Activated naive CD4-positive, alpha-beta T cell treated with anti-CD3 and anti-CD28 coated beads for 36 hours (primary cell): ENCODE measurements around the gene MSMO1. TPM values are rescaled to one million over a fixed set of nuclear protein-coding genes. Genes with fewer than 3 reads are reported as not detected.
"Not testable (repeated sequence)": the region's sequence is repeated elsewhere in the genome, so short reads cannot be mapped to it uniquely, and the experiment has no call there.

ENCODE experiments used
- CTCF ChIA-PET: fragments of 350-600 bp; sonication (Branson Sonifier 250); formaldehyde crosslinking; loops from one replicate; lab custom pipeline; 2021; ENCODE audit warnings: antibody characterized with exemption; lab: Charles Lee
- DNase-seq: peaks from one replicate; pipeline ENCODE4 v3.0.0-alpha.2; 2020
- H3K27ac Mint-ChIP-seq: one replicate; pipeline ENCODE4 v1.8.0; 2021; ENCODE audit warnings: mild to moderate bottlenecking, mixed read lengths
- H3K27me3 Mint-ChIP-seq: one replicate; pipeline ENCODE4 v1.8.0; 2021; ENCODE audit warnings: low read depth, mixed read lengths
- H3K36me3 Mint-ChIP-seq: one replicate; pipeline ENCODE4 v1.8.0; 2021; ENCODE audit warnings: low read depth, mixed read lengths
- H3K4me1 Mint-ChIP-seq: one replicate; pipeline ENCODE4 v1.8.0; 2021; ENCODE audit warnings: low read depth, mixed read lengths
- H3K4me3 Mint-ChIP-seq: one replicate; pipeline ENCODE4 v1.8.0; 2021; ENCODE audit warnings: mild to moderate bottlenecking, moderate library complexity, mixed read lengths
- H3K9me3 Mint-ChIP-seq: one replicate; pipeline ENCODE4 v1.8.0; 2021; ENCODE audit warnings: mixed read lengths
- intact Hi-C: fragments of 100-400 bp; cut with micrococcal nuclease; formaldehyde crosslinking; loops from one replicate; pipeline ENCODE4 v1.15.1; 2023
- total RNA-seq, 2 experiments: library from RNA; stranded (reverse); gene quantifications; one replicate each; pipeline ENCODE4 v1.2.3, GENCODE V29; 2021

Gene MSMO1
- total RNA-seq: 10 to 100 TPM; 61.2 to 72.1 TPM

GRCh38 chr4:165327211-165328100 is at the start of gene MSMO1:
TSS of gene MSMO1 (plus strand) at chr4:165327669. CDS start at chr4:165333371, 5,702 bp downstream.
- Mint-ChIP-seq H3K36me3 (peaks cover 24% of the 10 kb centered on the region), H3K27ac (no peak within 1 kb of the TSS), H3K9me3 (no peaks in the 10 kb centered on the region), H3K27me3 (no peaks in the 10 kb centered on the region), H3K4me1 (peaks cover 42% of the 10 kb centered on the region), H3K4me3 (no peak within 1 kb of the TSS)
- DNase-seq: peak; percentile 99
- CTCF ChIA-PET: interaction anchor here (2.1 kb wide), 1 partner anchor 197 kb away, joined by 5 read pairs; no protein-coding TSS in a partner anchor
- intact Hi-C loops: loop anchor here (1.0 to 5.0 kb wide), 10 partner anchors 25 to 1833 kb away; partner anchors contain the start of genes TMA16 and TMEM192

- H3K27ac Mint-ChIP-seq, intact Hi-C loops, CTCF ChIA-PET: not testable (repeated sequence)
Observed at GRCh38 chr4:165279531-165279930, 47.9 kb upstream of the MSMO1 start.

GRCh38 chr4:165284697-165285096 is 42.8 kb upstream of the MSMO1 start:
- H3K27me3 Mint-ChIP-seq, H3K4me3 Mint-ChIP-seq, H3K27ac Mint-ChIP-seq, CTCF ChIA-PET, intact Hi-C loops, DNase-seq, H3K9me3 Mint-ChIP-seq: not testable (repeated sequence)
- H3K4me1 Mint-ChIP-seq: peaks cover 38% of the 10 kb centered on the region
- H3K36me3 Mint-ChIP-seq: peaks cover 29% of the 10 kb centered on the region

More at GRCh38 chr4:165279531-165279930, 47.9 kb upstream of the MSMO1 start:
- not testable (repeated sequence) for H3K4me3 Mint-ChIP-seq, DNase-seq, H3K27me3 Mint-ChIP-seq, H3K9me3 Mint-ChIP-seq, H3K4me1 Mint-ChIP-seq
- H3K36me3 Mint-ChIP-seq: peaks cover 32% of the 10 kb centered on the region

GRCh38 chr4:165286619-165287340 is 40.7 kb upstream of the MSMO1 start:
- CTCF ChIA-PET, H3K9me3 Mint-ChIP-seq, DNase-seq, intact Hi-C loops, H3K27me3 Mint-ChIP-seq, H3K4me3 Mint-ChIP-seq: not testable (repeated sequence)
- Mint-ChIP-seq H3K27ac (peak overlapping the region; percentile 74), H3K36me3 (peaks cover 28% of the 10 kb centered on the region), H3K4me1 (peaks cover 38% of the 10 kb centered on the region)

- H3K4me3 Mint-ChIP-seq: no peak overlapping the region
- H3K4me1 Mint-ChIP-seq: peaks cover 38% of the 10 kb centered on the region
- no peak overlapping the region for H3K27ac Mint-ChIP-seq
- no peak for DNase-seq
- no peaks in the 10 kb centered on the region for H3K9me3 Mint-ChIP-seq
- intact Hi-C loops: no loop called here
- CTCF ChIA-PET: interaction anchor here (1.0 kb wide), 1 partner anchor 26 kb away, joined by 3 read pairs; no protein-coding TSS in a partner anchor
- peaks cover 19% of the 10 kb centered on the region for H3K36me3 Mint-ChIP-seq
- no peaks in the 10 kb centered on the region for H3K27me3 Mint-ChIP-seq
Observed at GRCh38 chr4:165288226-165288625, 39.2 kb upstream of the MSMO1 start.

- CTCF ChIA-PET: interaction anchor here (1.0 kb wide), 1 partner anchor 139 kb away, joined by 4 read pairs; no protein-coding TSS in a partner anchor
- Mint-ChIP-seq H3K4me1 (peaks cover 38% of the 10 kb centered on the region), H3K9me3 (no peaks in the 10 kb centered on the region), H3K27me3 (no peaks in the 10 kb centered on the region), H3K36me3 (peaks cover 17% of the 10 kb centered on the region), H3K27ac (no peak overlapping the region), H3K4me3 (no peak overlapping the region)
- intact Hi-C loops: no loop called here
- no peak for DNase-seq
Observed at GRCh38 chr4:165288639-165289422, 38.6 kb upstream of the MSMO1 start.

- H3K27ac Mint-ChIP-seq: no peak overlapping the region
Observed at GRCh38 chr4:165289423-165289785, 38.1 kb upstream of the MSMO1 start.

GRCh38 chr4:165293061-165293460 is 34.4 kb upstream of the MSMO1 start:
- peaks cover 16% of the 10 kb centered on the region for H3K36me3 Mint-ChIP-seq
- CTCF ChIA-PET: no interaction called here
- intact Hi-C loops: loop anchor here (5.0 kb wide), 1 partner anchor 34 kb away; the partner anchor contains the start of gene MSMO1
- no peak overlapping the region for H3K4me3 Mint-ChIP-seq
- H3K27me3 Mint-ChIP-seq: no peaks in the 10 kb centered on the region
- DNase-seq: no peak
- no peak overlapping the region for H3K27ac Mint-ChIP-seq
- H3K9me3 Mint-ChIP-seq: no peaks in the 10 kb centered on the region
- peaks cover 30% of the 10 kb centered on the region for H3K4me1 Mint-ChIP-seq

More at GRCh38 chr4:165289423-165289785, 38.1 kb upstream of the MSMO1 start:
- Mint-ChIP-seq H3K9me3 (no peaks in the 10 kb centered on the region), H3K27me3 (no peaks in the 10 kb centered on the region), H3K4me1 (peaks cover 42% of the 10 kb centered on the region), H3K36me3 (peaks cover 14% of the 10 kb centered on the region), H3K4me3 (no peak overlapping the region)
- CTCF ChIA-PET: interaction anchor here (0.6 to 1.0 kb wide), 2 partner anchors 35 to 140 kb away, joined by 3 to 4 read pairs; no protein-coding TSS in a partner anchor
- no peak for DNase-seq
- intact Hi-C loops: no loop called here

GRCh38 chr4:165293927-165294649 is 33.4 kb upstream of the MSMO1 start:
- peak overlapping the region; percentile 54 for H3K27ac Mint-ChIP-seq
- H3K27me3 Mint-ChIP-seq: no peaks in the 10 kb centered on the region
- DNase-seq: no peak
- peaks cover 18% of the 10 kb centered on the region for H3K36me3 Mint-ChIP-seq
- CTCF ChIA-PET: no interaction called here
- no peaks in the 10 kb centered on the region for H3K9me3 Mint-ChIP-seq
- intact Hi-C loops: loop anchor here (2.0 to 5.0 kb wide), 2 partner anchors 33 to 85 kb away; partner anchors contain the start of gene MSMO1
- H3K4me3 Mint-ChIP-seq: no peak overlapping the region
- peaks cover 21% of the 10 kb centered on the region for H3K4me1 Mint-ChIP-seq

GRCh38 chr4:165294907-165295306 is 32.6 kb upstream of the MSMO1 start:
- Mint-ChIP-seq H3K27me3 (no peaks in the 10 kb centered on the region), H3K36me3 (peaks cover 24% of the 10 kb centered on the region), H3K9me3 (no peaks in the 10 kb centered on the region), H3K4me1 (peaks cover 17% of the 10 kb centered on the region), H3K27ac (peak overlapping the region; percentile 54), H3K4me3 (peak overlapping the region; percentile 22)
- intact Hi-C loops: loop anchor here (2.0 to 5.0 kb wide), 2 partner anchors 32 to 86 kb away; partner anchors contain the start of gene MSMO1
- peak; percentile 62 for DNase-seq
- CTCF ChIA-PET: no interaction called here

GRCh38 chr4:165297626-165298025 is 29.8 kb upstream of the MSMO1 start:
- no peak overlapping the region for H3K4me3 Mint-ChIP-seq
- CTCF ChIA-PET: no interaction called here
- H3K27me3 Mint-ChIP-seq: no peaks in the 10 kb centered on the region
- H3K9me3 Mint-ChIP-seq: no peaks in the 10 kb centered on the region
- no peak overlapping the region for H3K27ac Mint-ChIP-seq
- no peak for DNase-seq
- H3K4me1 Mint-ChIP-seq: peaks cover 32% of the 10 kb centered on the region
- H3K36me3 Mint-ChIP-seq: peaks cover 27% of the 10 kb centered on the region
- intact Hi-C loops: no loop called here
